CD4-positive, alpha-beta T cell treated with Interferon gamma for 1 hour (primary cell): ENCODE measurements around the gene EDC3.
A peak's percentile ranks its signal among the peaks of the same experiment; 100 is the strongest.
"Not testable (repeated sequence)": the region's sequence is repeated elsewhere in the genome, so short reads cannot be mapped to it uniquely, and the experiment has no call there.

Source experiments
- DNase-seq: peaks from one replicate; pipeline ENCODE4 v3.0.0-alpha.2; 2020

The EDC3 gene

GRCh38 chr15:74695597-74696397, at the start of gene EDC3:
TSS of gene EDC3 (minus strand) at chr15:74696024. CDS start at chr15:74675124, 20,900 bp downstream.
- DNase-seq, result peak; percentile 82

- DNase-seq, result no peak
These were observed 46.6 kb upstream of the EDC3 start for GRCh38 chr15:74742422-74742821.

GRCh38 chr15:74738239-74738638, 42.4 kb upstream of the EDC3 start:
- not testable (repeated sequence) for DNase-seq

GRCh38 chr15:74735305-74735704, 39.5 kb upstream of the EDC3 start:
- DNase-seq, result no peak

GRCh38 chr15:74733269-74733668, 37.4 kb upstream of the EDC3 start:
- DNase-seq, result no peak

- no peak for DNase-seq
These were observed 37.0 kb upstream of the EDC3 start for GRCh38 chr15:74732846-74733245.

- DNase-seq, result no peak
These were observed 34.9 kb upstream of the EDC3 start for GRCh38 chr15:74730619-74731316.

- not testable (repeated sequence) for DNase-seq
These were observed 33.5 kb upstream of the EDC3 start for GRCh38 chr15:74729372-74729771.

GRCh38 chr15:74728699-74729098, 32.9 kb upstream of the EDC3 start:
- not testable (repeated sequence) for DNase-seq

- no peak for DNase-seq
These were observed 31.9 kb upstream of the EDC3 start for GRCh38 chr15:74727727-74728126.

- no peak for DNase-seq
These were observed 30.9 kb upstream of the EDC3 start for GRCh38 chr15:74726774-74727164.

- DNase-seq, result peak; percentile 7
These were observed 30.3 kb upstream of the EDC3 start for GRCh38 chr15:74725845-74726773.

GRCh38 chr15:74725225-74725774, 29.5 kb upstream of the EDC3 start, which contains the start of gene CYP1A1:
TSS of gene CYP1A1 (minus strand) at chr15:74725528. CDS start at chr15:74723097, 2,431 bp downstream.
- no peak for DNase-seq

- no peak for DNase-seq
These were observed 28.9 kb upstream of the EDC3 start for GRCh38 chr15:74724570-74725224.

- no peak for DNase-seq
These were observed 28.0 kb upstream of the EDC3 start for GRCh38 chr15:74723754-74724334.

GRCh38 chr15:74723187-74723586, 27.4 kb upstream of the EDC3 start:
- no peak for DNase-seq

- DNase-seq, result no peak
These were observed 26.8 kb upstream of the EDC3 start for GRCh38 chr15:74722591-74722990.

GRCh38 chr15:74716651-74717050, 20.8 kb upstream of the EDC3 start:
- no peak for DNase-seq

GRCh38 chr15:74712311-74712710, 16.5 kb upstream of the EDC3 start:
- no peak for DNase-seq

- no peak for DNase-seq
These were observed 14.7 kb upstream of the EDC3 start for GRCh38 chr15:74710319-74711094.

- no peak for DNase-seq
These were observed 14.1 kb upstream of the EDC3 start for GRCh38 chr15:74709892-74710291.
